ENCODE data around the gene C16orf96.

GRCh38 chr16:4602331-4602730 is 46.2 kb downstream of the C16orf96 start:
- no peak for TF ChIP-seq CTCF (IDR thresholded peaks at IDR 0.05; ENCODE audit: low read depth, low read length, missing input control)
- TF ChIP-seq GABPA (IDR thresholded peaks at IDR 0.05 in 1 of 2, conservative IDR thresholded peaks at IDR 0.05 in 1 of 2), result no peak
- no peak for TF ChIP-seq SP1 (IDR thresholded peaks at IDR 0.05)
- TF ChIP-seq RAD21 (IDR thresholded peaks at IDR 0.05), result no peak
- TF ChIP-seq MAX (IDR thresholded peaks at IDR 0.05), result no peak
- TF ChIP-seq JUND (IDR thresholded peaks at IDR 0.05), result no peak
- TF ChIP-seq ZBTB33 (IDR thresholded peaks at IDR 0.05), result no peak
- TF ChIP-seq ATF3 (IDR thresholded peaks at IDR 0.05), result no peak
- no peak for TF ChIP-seq REST (IDR thresholded peaks at IDR 0.05)
- no peak for TF ChIP-seq HNF4G (IDR thresholded peaks at IDR 0.05)
- TF ChIP-seq TAF1 (conservative IDR thresholded peaks at IDR 0.05), result no peak
- no peak for TF ChIP-seq YY1 (IDR thresholded peaks at IDR 0.05)

All from liver (tissue), 3 donors.